Prostate gland (tissue), 2 donors: ENCODE results near the gene TMEM40. TPM values are rescaled to one million over a fixed set of nuclear protein-coding genes. Genes with fewer than 3 reads are reported as not detected.

Experiments used
- DNase-seq: peaks from one replicate; pipeline ENCODE4 v3.0.0-alpha.2; 2019; ENCODE audit warnings: low spot score
- H3K27ac ChIP-seq, 2 donors: fragments of 200-600 bp; sonication (generic); 2 replicates each; pipeline ENCODE4 v1.5.1; 2017 to 2019
- H3K27me3 ChIP-seq: fragments of 200-600 bp; sonication (generic); replicated peaks from 2 replicates; pipeline ENCODE4 v1.5.1; 2019; ENCODE audit not compliant: insufficient read depth
- H3K36me3 ChIP-seq, 2 donors: fragments of 200-600 bp; sonication (generic); 1 replicate in 1 of 2; 2 replicates in 1 of 2; pipeline versions ENCODE4 v1.5.1 to v1.8.1; 2017 to 2019
- H3K4me1 ChIP-seq: fragments of 200-600 bp; sonication (generic); replicated peaks from 2 replicates; pipeline ENCODE4 v1.5.1; 2019
- H3K4me3 ChIP-seq, 2 donors: fragments of 200-600 bp; sonication (generic); 2 replicates each; pipeline ENCODE4 v1.5.1; 2017 to 2019
- H3K9me3 ChIP-seq: fragments of 200-600 bp; sonication (generic); 2 replicates; pipeline ENCODE4 v1.5.1; 2017
- CTCF ChIP-seq, 4 experiments: fragments of 200-600 bp in 2 of 4; fragments of 450-650 bp in 2 of 4; sonication (generic) in 2 of 4; IDR thresholded peaks; 1 replicate in 3 of 4; 2 replicates in 1 of 4; pipeline ENCODE4 v1.5.1; 2016 to 2019; ENCODE audit warnings: antibody characterized with exemption in 4 of 4, mild to moderate bottlenecking in 2 of 4, moderate library complexity in 2 of 4
- POLR2A ChIP-seq: fragments of 450-650 bp; IDR thresholded peaks from one replicate; pipeline ENCODE4 v1.6.1; 2016; ENCODE audit warnings: antibody characterized with exemption, mild to moderate bottlenecking
- POLR2AphosphoS5 ChIP-seq: sonication (generic); formaldehyde crosslinking; IDR thresholded peaks from one replicate; pipeline ENCODE4 v1.6.1; 2017; ENCODE audit warnings: antibody characterized with exemption
- WGBS: methylation state at CpG from one replicate; pipeline ENCODE4 v1.1.5; 2018; 5-methylcytosine and 5-hydroxymethylcytosine counted together
- intact Hi-C: fragments of 100-400 bp; cut with DNase I; formaldehyde crosslinking; loops from one replicate; pipeline ENCODE4 v1.14.2; 2022
- total RNA-seq, 2 donors: library from RNA; depleted of rRNA; stranded (reverse); fragments of >200 nt; gene quantifications; one replicate each; pipeline ENCODE4 v1.1.0, GENCODE V29; 2016

Gene TMEM40
- total RNA-seq, 2 donors from 2014 or later = 1.9 to 8.5 TPM

GRCh38 chr3:12700800-12701199 is 58.3 kb downstream of the TMEM40 start:
- Histone ChIP-seq H3K27me3 (no peaks in the 10 kb centered on the region), H3K27ac (no peak overlapping the region), H3K4me1 (no peaks in the 10 kb centered on the region), H3K36me3 (no peaks in the 10 kb centered on the region), H3K4me3 (no peak overlapping the region), H3K9me3 (no peaks in the 10 kb centered on the region)
- intact Hi-C loops = loop anchor here (10.0 kb wide), 1 partner anchor 134 kb away; no protein-coding TSS in a partner anchor
- DNase-seq = no peak
- TF ChIP-seq POLR2AphosphoS5 (no peak), POLR2A (no peak), CTCF (IDR thresholded peaks at IDR 0.05) (no peak)
- 87% methylated on average over 2 of the region's 2 CpGs for WGBS

- Histone ChIP-seq H3K9me3 (no peaks in the 10 kb centered on the region), H3K4me3 (no peak overlapping the region), H3K36me3 (no peaks in the 10 kb centered on the region), H3K4me1 (no peaks in the 10 kb centered on the region), H3K27me3 (no peaks in the 10 kb centered on the region), H3K27ac (no peak overlapping the region)
- TF ChIP-seq POLR2AphosphoS5 (no peak), POLR2A (no peak), CTCF (IDR thresholded peaks at IDR 0.05) (no peak)
- DNase-seq = no peak
- WGBS = 94% methylated on average over 2 of the region's 2 CpGs
- intact Hi-C loops = no loop called here
Observed at GRCh38 chr3:12695916-12696315, 63.1 kb downstream of the TMEM40 start.

- Histone ChIP-seq H3K27ac (no peak overlapping the region), H3K4me3 (no peak overlapping the region), H3K4me1 (no peaks in the 10 kb centered on the region), H3K36me3 (no peaks in the 10 kb centered on the region), H3K9me3 (no peaks in the 10 kb centered on the region), H3K27me3 (no peaks in the 10 kb centered on the region)
- no peak for TF ChIP-seq CTCF (IDR thresholded peaks at IDR 0.05)
- TF ChIP-seq POLR2A = no peak
- no peak for TF ChIP-seq POLR2AphosphoS5
- 92% methylated on average over 3 of the region's 3 CpGs for WGBS
- DNase-seq = no peak
- intact Hi-C loops = no loop called here
Observed at GRCh38 chr3:12695112-12695511, 63.9 kb downstream of the TMEM40 start.

- no peak overlapping the region for H3K4me3 ChIP-seq
- no peaks in the 10 kb centered on the region for H3K4me1 ChIP-seq
- no peaks in the 10 kb centered on the region for H3K27me3 ChIP-seq
- WGBS = 91% methylated on average over 8 of the region's 8 CpGs
- intact Hi-C loops = no loop called here
- TF ChIP-seq POLR2AphosphoS5 = no peak
- TF ChIP-seq POLR2A = no peak
- no peak for TF ChIP-seq CTCF (IDR thresholded peaks at IDR 0.05)
- DNase-seq = no peak
- H3K27ac ChIP-seq = no peak overlapping the region
- H3K36me3 ChIP-seq = no peaks in the 10 kb centered on the region
- H3K9me3 ChIP-seq = no peaks in the 10 kb centered on the region
Observed at GRCh38 chr3:12692444-12692843, 66.6 kb downstream of the TMEM40 start.

GRCh38 chr3:12689997-12690711 is 68.9 kb downstream of the TMEM40 start:
- H3K27ac ChIP-seq = no peak overlapping the region
- intact Hi-C loops = no loop called here
- WGBS = 80% methylated on average over 11 of the region's 11 CpGs

More at GRCh38 chr3:12689997-12690711, 68.9 kb downstream of the TMEM40 start:
- Histone ChIP-seq H3K36me3 (no peaks in the 10 kb centered on the region), H3K4me1 (no peaks in the 10 kb centered on the region), H3K27me3 (no peaks in the 10 kb centered on the region), H3K4me3 (no peak overlapping the region), H3K9me3 (no peaks in the 10 kb centered on the region)
- no peak for DNase-seq
- no peak for TF ChIP-seq POLR2A
- TF ChIP-seq POLR2AphosphoS5 = no peak
- TF ChIP-seq CTCF (IDR thresholded peaks at IDR 0.05) = no peak
